Right lung (tissue), 5 donors: Measurements from ENCODE around the gene IZUMO4. TPM values are rescaled to one million over a fixed set of nuclear protein-coding genes. Genes with fewer than 3 reads are reported as not detected.
"Not testable (repeated sequence)": the region's sequence is repeated elsewhere in the genome, so short reads cannot be mapped to it uniquely, and the experiment has no call there.

Experiments used
- DNase-seq, 2 donors: peaks; one replicate each; pipeline ENCODE4 v3.0.0-alpha.2; 2013
- polyA plus RNA-seq, 5 donors: library from polyadenylated mRNA; unstranded; fragments of 120-200 nt; gene quantifications; one replicate each; pipeline versions ENCODE4 v1.2.1 to v1.2.3, GENCODE V29; 2013; ENCODE audit warnings: inconsistent platforms in 1 of 5, low replicate concordance in 1 of 5; ENCODE audit not compliant: insufficient read length in 5 of 5, insufficient read depth in 1 of 5

The IZUMO4 gene
- polyA plus RNA-seq, 5 donors = 5.5 to 7.2 (median 6.2) TPM

- no peak for DNase-seq
Observed at GRCh38 chr19:2122251-2122650, 25.5 kb downstream of the IZUMO4 start.

- no peak for DNase-seq
Observed at GRCh38 chr19:2122982-2123381, 26.3 kb downstream of the IZUMO4 start.

GRCh38 chr19:2123682-2124387 lies 27.1 kb downstream of the IZUMO4 start:
- DNase-seq = no peak

- DNase-seq = no peak
Observed at GRCh38 chr19:2126879-2127518, 30.3 kb downstream of the IZUMO4 start.

GRCh38 chr19:2127758-2128157 lies 31.0 kb downstream of the IZUMO4 start:
- DNase-seq = no peak

- not testable (repeated sequence) for DNase-seq
Observed at GRCh38 chr19:2128252-2128651, 31.5 kb downstream of the IZUMO4 start.

- DNase-seq = no peak
Observed at GRCh38 chr19:2129022-2129421, 32.3 kb downstream of the IZUMO4 start.

- no peak for DNase-seq
Observed at GRCh38 chr19:2129486-2129885, 32.8 kb downstream of the IZUMO4 start.

GRCh38 chr19:2129892-2130770 lies 33.4 kb downstream of the IZUMO4 start:
- no peak for DNase-seq

GRCh38 chr19:2131012-2131975 lies 34.6 kb downstream of the IZUMO4 start:
- DNase-seq = not testable (repeated sequence)

- DNase-seq = no peak
Observed at GRCh38 chr19:2132191-2132590, 35.5 kb downstream of the IZUMO4 start.

GRCh38 chr19:2132731-2133490 lies 36.2 kb downstream of the IZUMO4 start:
- DNase-seq = no peak

GRCh38 chr19:2135474-2136402 lies 39.0 kb downstream of the IZUMO4 start:
- no peak for DNase-seq

GRCh38 chr19:2136796-2137195 lies 40.1 kb downstream of the IZUMO4 start:
- no peak for DNase-seq

GRCh38 chr19:2138061-2138728 lies 41.5 kb downstream of the IZUMO4 start:
- DNase-seq = no peak

- DNase-seq = no peak
Observed at GRCh38 chr19:2139385-2140137, 42.8 kb downstream of the IZUMO4 start.

- DNase-seq = no peak
Observed at GRCh38 chr19:2140138-2140569, 43.4 kb downstream of the IZUMO4 start.
